SU-DHL-6 (cell line): Measurements from ENCODE around the gene NR1D1.

Experiments used
- H2AFZ ChIP-seq: fragments of 200-600 bp; sonication (generic); 2 replicates; pipeline ENCODE4 v1.6.1; 2014; ENCODE audit warnings: low read depth, mild to moderate bottlenecking, moderate library complexity, mixed read lengths, antibody characterized with exemption, low read length; ENCODE audit not compliant: severe bottlenecking
- H3F3A ChIP-seq: fragments of 200-600 bp; shearing (Covaris generic); 2 replicates; pipeline ENCODE4 v1.6.0; 2016; ENCODE audit warnings: antibody characterized with exemption, mild to moderate bottlenecking; ENCODE audit not compliant: insufficient read depth
- H3K27ac ChIP-seq: fragments of 200-600 bp; sonication (generic); 2 replicates; pipeline ENCODE4 v1.5.1; 2016; ENCODE audit warnings: low read depth, mild to moderate bottlenecking, low read length, moderate library complexity, mixed read lengths
- H3K27me3 ChIP-seq: fragments of 200-600 bp; sonication (generic), shearing (Covaris generic); 2 replicates; pipeline ENCODE4 v1.6.0; 2014; ENCODE audit warnings: mild to moderate bottlenecking, low read length
- H3K36me3 ChIP-seq: fragments of 200-600 bp; sonication (generic); 2 replicates; pipeline ENCODE4 v1.6.1; 2014; ENCODE audit warnings: mild to moderate bottlenecking, low read length, mixed read lengths
- H3K4me2 ChIP-seq: fragments of 300-600, 200-600 bp; shearing (Covaris generic), sonication (generic); 2 replicates; pipeline ENCODE4 v1.6.0; 2014; ENCODE audit warnings: low read length, low read depth, mild to moderate bottlenecking; ENCODE audit not compliant: poor library complexity, severe bottlenecking
- H3K4me3 ChIP-seq: fragments of 200-600 bp; sonication (generic); 2 replicates; pipeline ENCODE4 v1.5.1; 2014; ENCODE audit warnings: antibody characterized with exemption, low read length, mild to moderate bottlenecking, mixed read lengths; ENCODE audit not compliant: insufficient read depth, poor library complexity, severe bottlenecking
- H3K79me2 ChIP-seq: fragments of 200-600 bp; sonication (generic); 2 replicates; pipeline ENCODE4 v1.6.1; 2014; ENCODE audit warnings: mild to moderate bottlenecking, low read length, moderate library complexity; ENCODE audit not compliant: insufficient read depth
- H3K9ac ChIP-seq: fragments of 200-600 bp; sonication (generic); 2 replicates; pipeline ENCODE4 v1.7.0; 2014; ENCODE audit warnings: mild to moderate bottlenecking, low read length
- H3K9me2 ChIP-seq: fragments of 200-600 bp; sonication (generic); replicated peaks from 2 replicates; pipeline ENCODE4 v1.6.1; 2014; ENCODE audit warnings: low read length; ENCODE audit not compliant: insufficient read depth
- H3K9me3 ChIP-seq: fragments of 200-600 bp; sonication (generic); 2 replicates; pipeline ENCODE4 v1.6.1; 2014; ENCODE audit warnings: low read length, mixed read lengths; ENCODE audit not compliant: insufficient read depth
- H4K20me1 ChIP-seq: fragments of 200-600 bp; sonication (generic); 2 replicates; pipeline ENCODE4 v1.6.1; 2014; ENCODE audit warnings: low read depth, mild to moderate bottlenecking, antibody characterized with exemption, low read length, moderate library complexity, mixed read lengths
- EZH2phosphoT487 ChIP-seq: fragments of 200-600 bp; sonication (generic), shearing (Covaris generic); conservative IDR thresholded peaks from 2 replicates; pipeline ENCODE4 v1.6.1; 2018; ENCODE audit warnings: mild to moderate bottlenecking, antibody characterized with exemption, low read length, moderate library complexity, mixed read lengths
- TF ChIP-seq, protein P1 (sequence below): fragments of 200-600 bp; sonication (generic); IDR thresholded peaks from one replicate; pipeline ENCODE4 v1.5.1; 2017; ENCODE audit warnings: antibody characterized with exemption, mild to moderate bottlenecking, low read length, moderate library complexity; ENCODE audit not compliant: insufficient read depth, poor library complexity, severe bottlenecking

The NR1D1 gene

GRCh38 chr17:40098846-40099618 is 1.4 kb downstream of the NR1D1 start:
- Histone ChIP-seq H4K20me1 (no peaks in the 10 kb centered on the region), H3K9me3 (no peaks in the 10 kb centered on the region), H3K36me3 (no peaks in the 10 kb centered on the region), H3K4me2 (peak overlapping the region; percentile 81), H3K27ac (peak overlapping the region; percentile 62), H3K9me2 (no peaks in the 10 kb centered on the region), H3K4me3 (peak overlapping the region; percentile 64), H3K9ac (peak overlapping the region; percentile 63), H3K79me2 (no peaks in the 10 kb centered on the region), H3F3A (no peaks in the 10 kb centered on the region), H2AFZ (peak overlapping the region; percentile 27), H3K27me3 (no peaks in the 10 kb centered on the region)
- no peak for TF ChIP-seq EZH2phosphoT487
- TF ChIP-seq, protein P1, sequence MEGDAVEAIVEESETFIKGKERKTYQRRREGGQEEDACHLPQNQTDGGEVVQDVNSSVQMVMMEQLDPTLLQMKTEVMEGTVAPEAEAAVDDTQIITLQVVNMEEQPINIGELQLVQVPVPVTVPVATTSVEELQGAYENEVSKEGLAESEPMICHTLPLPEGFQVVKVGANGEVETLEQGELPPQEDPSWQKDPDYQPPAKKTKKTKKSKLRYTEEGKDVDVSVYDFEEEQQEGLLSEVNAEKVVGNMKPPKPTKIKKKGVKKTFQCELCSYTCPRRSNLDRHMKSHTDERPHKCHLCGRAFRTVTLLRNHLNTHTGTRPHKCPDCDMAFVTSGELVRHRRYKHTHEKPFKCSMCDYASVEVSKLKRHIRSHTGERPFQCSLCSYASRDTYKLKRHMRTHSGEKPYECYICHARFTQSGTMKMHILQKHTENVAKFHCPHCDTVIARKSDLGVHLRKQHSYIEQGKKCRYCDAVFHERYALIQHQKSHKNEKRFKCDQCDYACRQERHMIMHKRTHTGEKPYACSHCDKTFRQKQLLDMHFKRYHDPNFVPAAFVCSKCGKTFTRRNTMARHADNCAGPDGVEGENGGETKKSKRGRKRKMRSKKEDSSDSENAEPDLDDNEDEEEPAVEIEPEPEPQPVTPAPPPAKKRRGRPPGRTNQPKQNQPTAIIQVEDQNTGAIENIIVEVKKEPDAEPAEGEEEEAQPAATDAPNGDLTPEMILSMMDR = no peak

DNA sequence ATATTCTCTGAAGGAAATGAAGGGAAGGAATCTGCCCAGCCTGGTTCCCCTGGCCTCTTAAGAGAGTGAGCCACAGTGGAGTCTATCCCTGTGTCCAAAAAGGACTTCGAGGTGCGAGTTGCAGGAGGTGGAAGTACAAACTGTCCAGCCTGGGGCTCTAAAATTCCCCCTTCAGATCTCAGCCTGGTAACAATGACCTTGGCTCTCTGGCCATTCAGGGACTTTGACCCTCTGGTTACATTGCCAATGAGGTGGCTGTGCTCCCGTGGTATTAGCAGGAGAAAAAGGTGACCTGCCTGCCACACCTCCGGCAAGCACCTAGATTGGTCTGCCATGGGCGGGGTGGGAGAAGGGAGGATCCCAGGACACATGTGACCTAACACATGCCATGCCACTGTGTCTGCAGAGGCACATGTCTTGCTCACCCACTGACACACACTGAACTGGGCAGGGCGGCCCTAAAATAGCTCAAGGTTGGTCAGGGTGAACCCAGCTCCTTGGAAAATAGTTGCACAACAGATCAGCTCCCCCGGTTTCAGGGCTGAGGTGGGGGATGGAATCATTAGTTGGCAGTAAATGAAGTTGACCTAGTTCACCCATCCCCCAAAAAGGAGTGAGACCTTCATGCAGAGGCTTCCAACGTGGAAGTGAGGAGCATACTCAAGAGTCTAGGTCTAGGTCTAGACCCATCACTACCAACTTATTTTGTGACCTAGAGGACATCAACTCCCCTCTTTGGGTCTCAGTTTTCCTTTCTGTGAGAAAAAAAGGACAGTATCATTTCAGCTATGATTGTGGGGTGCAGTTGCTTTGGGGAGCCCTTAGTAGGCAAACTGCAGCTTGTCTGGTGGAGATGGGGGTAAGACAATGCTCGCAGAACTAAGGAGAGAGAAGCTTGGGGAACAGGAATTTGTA is 2.2 kb downstream of the NR1D1 start:
- peak overlapping the region; percentile 27 for H2AFZ ChIP-seq
- H3K4me2 ChIP-seq = peak overlapping the region; percentile 81
- no peaks in the 10 kb centered on the region for H3K9me2 ChIP-seq
- H3K79me2 ChIP-seq = no peaks in the 10 kb centered on the region
- H3K27ac ChIP-seq = peak overlapping the region; percentile 62
- H3K36me3 ChIP-seq = no peaks in the 10 kb centered on the region
- no peaks in the 10 kb centered on the region for H3K9me3 ChIP-seq
- peak overlapping the region; percentile 11; the same call in 1 of the 2 replicates for H3K9ac ChIP-seq
- no peaks in the 10 kb centered on the region for H3K27me3 ChIP-seq
- no peaks in the 10 kb centered on the region for H3F3A ChIP-seq
- H4K20me1 ChIP-seq = no peaks in the 10 kb centered on the region
- H3K4me3 ChIP-seq = peak overlapping the region; percentile 25
- TF ChIP-seq EZH2phosphoT487 = no peak
- TF ChIP-seq, protein P1 = no peak

DNA sequence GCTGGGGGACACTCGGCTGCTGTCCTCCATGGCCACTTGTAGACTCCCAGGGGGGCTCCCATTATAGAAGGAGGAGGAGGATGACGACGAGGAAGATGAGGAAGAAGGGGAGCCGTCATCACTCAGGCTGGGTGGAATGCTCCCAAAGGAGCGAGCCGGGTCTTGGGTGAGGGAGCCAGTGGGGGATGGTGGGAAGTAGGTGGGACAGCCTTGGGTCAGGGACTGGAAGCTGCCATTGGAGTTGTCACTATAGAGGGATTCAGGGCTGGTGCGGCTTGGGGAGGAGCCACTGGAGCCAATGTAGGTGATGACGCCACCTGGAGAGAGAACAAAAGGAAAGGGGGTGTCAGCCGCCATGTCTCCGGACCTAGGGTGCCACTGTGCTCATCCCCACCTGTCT is 3.3 kb downstream of the NR1D1 start:
- H3K36me3 ChIP-seq = no peaks in the 10 kb centered on the region
- no peaks in the 10 kb centered on the region for H3F3A ChIP-seq
- no peaks in the 10 kb centered on the region for H3K9me2 ChIP-seq
- TF ChIP-seq, protein P1 = no peak
- TF ChIP-seq EZH2phosphoT487 = no peak
- H3K4me3 ChIP-seq = no peak overlapping the region
- no peak overlapping the region for H3K4me2 ChIP-seq
- no peaks in the 10 kb centered on the region for H3K27me3 ChIP-seq
- no peaks in the 10 kb centered on the region for H4K20me1 ChIP-seq
- H3K9ac ChIP-seq = no peak overlapping the region
- H3K9me3 ChIP-seq = no peaks in the 10 kb centered on the region
- H3K27ac ChIP-seq = no peak overlapping the region
- H3K79me2 ChIP-seq = no peaks in the 10 kb centered on the region
- H2AFZ ChIP-seq = no peak overlapping the region
